WTC11 (cell line): ENCODE results near the gene IMPDH1. TPM values are rescaled to one million over a fixed set of nuclear protein-coding genes. Genes with fewer than 3 reads are reported as not detected.

Experiments
- ATAC-seq: fragments of 200-7000 bp; cut with Tn5 transposase; 2 replicates; pipeline ENCODE4 v1.10.0; 2021; ENCODE audit warnings: mild to moderate bottlenecking, moderate library complexity
- CTCF ChIA-PET: fragments of 300-600 bp; sonication (Branson Sonifier 250); formaldehyde crosslinking; loops from one replicate; lab custom pipeline; 2021; ENCODE audit warnings: antibody characterized with exemption; lab: Charles Lee
- POLR2A ChIA-PET: fragments of 350-600 bp; sonication (Branson Sonifier 250); formaldehyde crosslinking; loops from one replicate; lab custom pipeline; 2021; ENCODE audit warnings: antibody characterized with exemption; lab: Charles Lee
- DNase-seq: peaks from one replicate; pipeline ENCODE4 v3.0.0; 2021; ENCODE audit warnings: low spot score
- H3K27ac Mint-ChIP-seq: 2 replicates; pipeline ENCODE4 v1.8.0; 2021; ENCODE audit warnings: mixed read lengths
- H3K27me3 Mint-ChIP-seq: 2 replicates; pipeline ENCODE4 v1.8.0; 2021; ENCODE audit warnings: low read depth, mild to moderate bottlenecking, moderate library complexity, mixed read lengths
- H3K36me3 Mint-ChIP-seq: 2 replicates; pipeline ENCODE4 v1.8.0; 2021; ENCODE audit warnings: mixed read lengths
- H3K4me1 Mint-ChIP-seq: 2 replicates; pipeline ENCODE4 v1.8.0; 2022; ENCODE audit warnings: mixed read lengths
- H3K4me3 Mint-ChIP-seq: 2 replicates; pipeline ENCODE4 v1.8.0; 2021; ENCODE audit warnings: mild to moderate bottlenecking, moderate library complexity, mixed read lengths
- H3K9me3 Mint-ChIP-seq: 2 replicates; pipeline ENCODE4 v1.8.0; 2021; ENCODE audit warnings: mixed read lengths
- ATF1 ChIP-seq: sonication (generic); formaldehyde crosslinking; IDR thresholded peaks from 2 replicates; pipeline ENCODE4 v1.8.1; 2023; ENCODE audit warnings: mild to moderate bottlenecking, moderate library complexity, missing genetic modification reagents
- ATF2 ChIP-seq: sonication (generic); formaldehyde crosslinking; IDR thresholded peaks from 2 replicates; pipeline ENCODE4 v1.8.1; 2022; ENCODE audit warnings: low read depth, missing genetic modification reagents, borderline replicate concordance
- CREB1 ChIP-seq: sonication (generic); formaldehyde crosslinking; IDR thresholded peaks from 2 replicates; pipeline ENCODE4 v1.8.0; 2023; ENCODE audit warnings: mild to moderate bottlenecking, missing genetic modification reagents
- E2F1 ChIP-seq: sonication (generic); formaldehyde crosslinking; IDR thresholded peaks from 2 replicates; pipeline ENCODE4 v1.8.0; 2022; ENCODE audit warnings: mild to moderate bottlenecking, missing genetic modification reagents
- E2F4 ChIP-seq: sonication (generic); formaldehyde crosslinking; IDR thresholded peaks from 2 replicates; pipeline ENCODE4 v1.8.1; 2022; ENCODE audit warnings: low read depth, mild to moderate bottlenecking, moderate library complexity, missing genetic modification reagents, borderline replicate concordance
- ETV6 ChIP-seq: sonication (generic); formaldehyde crosslinking; IDR thresholded peaks from 2 replicates; pipeline ENCODE4 v1.8.1; 2022; ENCODE audit warnings: mild to moderate bottlenecking, missing genetic modification reagents
- JAZF1 ChIP-seq: fragments of 250-450 bp; sonication (Bioruptor Pico); IDR thresholded peaks from 2 replicates; pipeline ENCODE4 v1.9.0; 2021; ENCODE audit warnings: moderate library complexity, mild to moderate bottlenecking, inconsistent platforms
- JUN ChIP-seq: sonication (generic); formaldehyde crosslinking; IDR thresholded peaks from 2 replicates; pipeline ENCODE4 v1.8.0; 2023; ENCODE audit warnings: mild to moderate bottlenecking, missing genetic modification reagents
- MYBL2 ChIP-seq: sonication (generic); formaldehyde crosslinking; IDR thresholded peaks from 2 replicates; pipeline ENCODE4 v1.8.1; 2023; ENCODE audit warnings: mild to moderate bottlenecking, moderate library complexity, missing genetic modification reagents
- NR2C2 ChIP-seq: sonication (generic); formaldehyde crosslinking; IDR thresholded peaks from 2 replicates; pipeline ENCODE4 v1.8.0; 2022; ENCODE audit warnings: mild to moderate bottlenecking, missing genetic modification reagents
- SMAD4 ChIP-seq: sonication (generic); formaldehyde crosslinking; IDR thresholded peaks from 2 replicates; pipeline ENCODE4 v1.8.0; 2022; ENCODE audit warnings: mild to moderate bottlenecking, missing genetic modification reagents
- SP1 ChIP-seq: sonication (generic); formaldehyde crosslinking; conservative IDR thresholded peaks from 2 replicates; pipeline ENCODE4 v1.8.1; 2022; ENCODE audit warnings: missing genetic modification reagents
- TEAD4 ChIP-seq: sonication (generic); formaldehyde crosslinking; IDR thresholded peaks from 2 replicates; pipeline ENCODE4 v1.8.0; 2022; ENCODE audit warnings: mild to moderate bottlenecking, missing genetic modification reagents
- ZNF121 ChIP-seq: sonication (generic); formaldehyde crosslinking; IDR thresholded peaks from 2 replicates; pipeline ENCODE4 v1.8.0; 2023; ENCODE audit warnings: missing genetic modification reagents
- ZNF138 ChIP-seq: sonication (generic); formaldehyde crosslinking; conservative IDR thresholded peaks from 2 replicates; pipeline ENCODE4 v1.8.1; 2022; ENCODE audit warnings: mild to moderate bottlenecking, moderate library complexity, missing genetic modification reagents
- ZNF416 ChIP-seq: fragments of 250-450 bp; sonication (Bioruptor Pico); IDR thresholded peaks from 2 replicates; pipeline ENCODE4 v1.9.0; 2021; ENCODE audit warnings: mild to moderate bottlenecking, inconsistent platforms
- ZNF671 ChIP-seq: fragments of 250-450 bp; sonication (Bioruptor Pico); IDR thresholded peaks from 2 replicates; pipeline ENCODE4 v1.8.0; 2021; ENCODE audit warnings: mild to moderate bottlenecking
- total RNA-seq: library from RNA; stranded (reverse); gene quantifications from 3 replicates; pipeline ENCODE4 v1.2.3, GENCODE V29; 2021
- TF ChIP-seq, protein P1 (sequence below): fragments of 250-450 bp; sonication (Bioruptor Pico); IDR thresholded peaks from 2 replicates; pipeline ENCODE4 v2.1.2; 2022; ENCODE audit warnings: mild to moderate bottlenecking, moderate library complexity
- TF ChIP-seq, protein P2 (sequence below): sonication (generic); formaldehyde crosslinking; IDR thresholded peaks from 2 replicates; pipeline ENCODE4 v1.8.0; 2022; ENCODE audit warnings: mild to moderate bottlenecking, missing genetic modification reagents
- TF ChIP-seq, protein P3 (sequence below): sonication (generic); formaldehyde crosslinking; IDR thresholded peaks from 2 replicates; pipeline ENCODE4 v1.8.0; 2023; ENCODE audit warnings: missing genetic modification reagents
- TF ChIP-seq, protein P4 (sequence below): sonication (generic); formaldehyde crosslinking; IDR thresholded peaks from 2 replicates; pipeline ENCODE4 v1.8.1; 2023; ENCODE audit warnings: mild to moderate bottlenecking, missing genetic modification reagents
- TF ChIP-seq, protein P5 (sequence below): sonication (generic); formaldehyde crosslinking; IDR thresholded peaks from 2 replicates; pipeline ENCODE4 v1.8.0; 2022; ENCODE audit warnings: mild to moderate bottlenecking, missing genetic modification reagents
- TF ChIP-seq, protein P6 (sequence below): sonication (generic); formaldehyde crosslinking; IDR thresholded peaks from 2 replicates; pipeline ENCODE4 v1.8.1; 2022; ENCODE audit warnings: missing genetic modification reagents, borderline replicate concordance

Gene IMPDH1
- total RNA-seq, 1 experiment from 2014 or later, result 54.2 TPM

- no peak for TF ChIP-seq TEAD4 (CRISPR knock-in tag)
- TF ChIP-seq ZNF416, result no peak
- TF ChIP-seq, protein P1, sequence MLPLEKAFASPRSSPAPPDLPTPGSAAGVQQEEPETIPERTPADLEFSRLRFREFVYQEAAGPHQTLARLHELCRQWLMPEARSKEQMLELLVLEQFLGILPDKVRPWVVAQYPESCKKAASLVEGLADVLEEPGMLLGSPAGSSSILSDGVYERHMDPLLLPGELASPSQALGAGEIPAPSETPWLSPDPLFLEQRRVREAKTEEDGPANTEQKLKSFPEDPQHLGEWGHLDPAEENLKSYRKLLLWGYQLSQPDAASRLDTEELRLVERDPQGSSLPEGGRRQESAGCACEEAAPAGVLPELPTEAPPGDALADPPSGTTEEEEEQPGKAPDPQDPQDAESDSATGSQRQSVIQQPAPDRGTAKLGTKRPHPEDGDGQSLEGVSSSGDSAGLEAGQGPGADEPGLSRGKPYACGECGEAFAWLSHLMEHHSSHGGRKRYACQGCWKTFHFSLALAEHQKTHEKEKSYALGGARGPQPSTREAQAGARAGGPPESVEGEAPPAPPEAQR (CRISPR knock-in tag), result no peak
- no peak for TF ChIP-seq ATF2
- no peak for TF ChIP-seq E2F1 (CRISPR knock-in tag)
- TF ChIP-seq, protein P2, sequence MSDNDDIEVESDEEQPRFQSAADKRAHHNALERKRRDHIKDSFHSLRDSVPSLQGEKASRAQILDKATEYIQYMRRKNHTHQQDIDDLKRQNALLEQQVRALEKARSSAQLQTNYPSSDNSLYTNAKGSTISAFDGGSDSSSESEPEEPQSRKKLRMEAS (CRISPR knock-in tag), result no peak
- TF ChIP-seq CREB1 (CRISPR knock-in tag), result no peak
- no peak for TF ChIP-seq NR2C2 (CRISPR knock-in tag)
- TF ChIP-seq, protein P3, sequence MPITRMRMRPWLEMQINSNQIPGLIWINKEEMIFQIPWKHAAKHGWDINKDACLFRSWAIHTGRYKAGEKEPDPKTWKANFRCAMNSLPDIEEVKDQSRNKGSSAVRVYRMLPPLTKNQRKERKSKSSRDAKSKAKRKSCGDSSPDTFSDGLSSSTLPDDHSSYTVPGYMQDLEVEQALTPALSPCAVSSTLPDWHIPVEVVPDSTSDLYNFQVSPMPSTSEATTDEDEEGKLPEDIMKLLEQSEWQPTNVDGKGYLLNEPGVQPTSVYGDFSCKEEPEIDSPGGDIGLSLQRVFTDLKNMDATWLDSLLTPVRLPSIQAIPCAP (CRISPR knock-in tag), result no peak
These were observed 36.2 kb downstream of the IMPDH1 start (continued) for GRCh38 chr7:128373606-128374005.

- DNase-seq (no peak), ATAC-seq (no peak)
- H3K9me3 Mint-ChIP-seq, result peaks cover 5% of the 10 kb centered on the region
- no peak overlapping the region for H3K27ac Mint-ChIP-seq
- H3K27me3 Mint-ChIP-seq, result peaks cover 56% of the 10 kb centered on the region
- H3K4me1 Mint-ChIP-seq, result no peaks in the 10 kb centered on the region
- ChIA-PET CTCF (no interaction called here), POLR2A (no interaction called here)
- TF ChIP-seq, protein P4, sequence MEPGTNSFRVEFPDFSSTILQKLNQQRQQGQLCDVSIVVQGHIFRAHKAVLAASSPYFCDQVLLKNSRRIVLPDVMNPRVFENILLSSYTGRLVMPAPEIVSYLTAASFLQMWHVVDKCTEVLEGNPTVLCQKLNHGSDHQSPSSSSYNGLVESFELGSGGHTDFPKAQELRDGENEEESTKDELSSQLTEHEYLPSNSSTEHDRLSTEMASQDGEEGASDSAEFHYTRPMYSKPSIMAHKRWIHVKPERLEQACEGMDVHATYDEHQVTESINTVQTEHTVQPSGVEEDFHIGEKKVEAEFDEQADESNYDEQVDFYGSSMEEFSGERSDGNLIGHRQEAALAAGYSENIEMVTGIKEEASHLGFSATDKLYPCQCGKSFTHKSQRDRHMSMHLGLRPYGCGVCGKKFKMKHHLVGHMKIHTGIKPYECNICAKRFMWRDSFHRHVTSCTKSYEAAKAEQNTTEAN (CRISPR knock-in tag), result no peak
- TF ChIP-seq ZNF138 (CRISPR knock-in tag) (no peak), MYBL2 (CRISPR knock-in tag) (no peak), E2F4 (CRISPR knock-in tag) (no peak), JAZF1 (no peak), ATF1 (CRISPR knock-in tag) (no peak)
- no peak overlapping the region for H3K4me3 Mint-ChIP-seq
- no peaks in the 10 kb centered on the region for H3K36me3 Mint-ChIP-seq
These were observed 39.3 kb downstream of the IMPDH1 start for GRCh38 chr7:128370491-128370890.

DNA sequence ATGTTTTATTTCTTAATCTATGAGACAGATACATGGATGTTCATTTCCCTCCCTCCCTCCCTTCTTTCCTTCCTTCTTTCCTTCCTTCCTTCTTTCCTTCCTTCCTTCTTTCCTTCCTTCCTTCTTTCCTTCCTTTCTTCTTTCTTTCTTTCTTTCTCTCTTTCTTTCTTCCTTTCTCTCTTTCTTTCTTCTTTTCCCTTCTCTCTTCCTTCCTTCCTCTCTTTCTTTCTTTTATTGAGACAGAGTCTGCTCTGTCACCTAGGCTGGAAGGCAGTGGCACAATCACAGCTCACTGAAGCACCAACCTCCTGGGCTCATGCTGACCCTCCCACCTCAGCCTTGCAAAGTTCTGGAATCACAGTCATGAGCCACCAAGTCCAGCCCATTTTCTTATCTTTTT lies 42.8 kb downstream of the IMPDH1 start:
- Mint-ChIP-seq H3K4me1 (peaks cover 4% of the 10 kb centered on the region), H3K27me3 (peaks cover 74% of the 10 kb centered on the region), H3K27ac (no peak overlapping the region), H3K36me3 (no peaks in the 10 kb centered on the region), H3K9me3 (no peaks in the 10 kb centered on the region), H3K4me3 (no peak overlapping the region)
- CTCF ChIA-PET, result interaction anchor here (1.5 to 2.9 kb wide), 2 partner anchors 9 to 14 kb away, joined by 3 to 24 read pairs; no protein-coding TSS in a partner anchor
- TF ChIP-seq, protein P5, sequence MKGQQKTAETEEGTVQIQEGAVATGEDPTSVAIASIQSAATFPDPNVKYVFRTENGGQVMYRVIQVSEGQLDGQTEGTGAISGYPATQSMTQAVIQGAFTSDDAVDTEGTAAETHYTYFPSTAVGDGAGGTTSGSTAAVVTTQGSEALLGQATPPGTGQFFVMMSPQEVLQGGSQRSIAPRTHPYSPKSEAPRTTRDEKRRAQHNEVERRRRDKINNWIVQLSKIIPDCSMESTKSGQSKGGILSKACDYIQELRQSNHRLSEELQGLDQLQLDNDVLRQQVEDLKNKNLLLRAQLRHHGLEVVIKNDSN (CRISPR knock-in tag), result no peak
- TF ChIP-seq E2F4 (CRISPR knock-in tag), result no peak
- TF ChIP-seq ETV6 (CRISPR knock-in tag), result no peak
- no peak for TF ChIP-seq JUN (CRISPR knock-in tag)
- no peak for TF ChIP-seq SMAD4 (CRISPR knock-in tag)
- no peak for TF ChIP-seq ZNF416
- TF ChIP-seq ZNF671 (CRISPR knock-in tag), result no peak
- no peak for TF ChIP-seq SP1 (CRISPR knock-in tag)
- TF ChIP-seq ZNF121 (CRISPR knock-in tag), result no peak
- TF ChIP-seq, protein P6, sequence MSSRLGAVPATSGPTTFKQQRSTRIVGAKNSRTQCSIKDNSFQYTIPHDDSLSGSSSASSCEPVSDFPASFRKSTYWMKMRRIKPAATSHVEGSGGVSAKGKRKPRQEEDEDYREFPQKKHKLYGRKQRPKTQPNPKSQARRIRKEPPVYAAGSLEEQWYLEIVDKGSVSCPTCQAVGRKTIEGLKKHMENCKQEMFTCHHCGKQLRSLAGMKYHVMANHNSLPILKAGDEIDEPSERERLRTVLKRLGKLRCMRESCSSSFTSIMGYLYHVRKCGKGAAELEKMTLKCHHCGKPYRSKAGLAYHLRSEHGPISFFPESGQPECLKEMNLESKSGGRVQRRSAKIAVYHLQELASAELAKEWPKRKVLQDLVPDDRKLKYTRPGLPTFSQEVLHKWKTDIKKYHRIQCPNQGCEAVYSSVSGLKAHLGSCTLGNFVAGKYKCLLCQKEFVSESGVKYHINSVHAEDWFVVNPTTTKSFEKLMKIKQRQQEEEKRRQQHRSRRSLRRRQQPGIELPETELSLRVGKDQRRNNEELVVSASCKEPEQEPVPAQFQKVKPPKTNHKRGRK (CRISPR knock-in tag), result no peak
- ATAC-seq, result no peak
- POLR2A ChIA-PET, result no interaction called here
- no peak for DNase-seq
